Mesodermal cell (in vitro differentiated cells): ENCODE measurements around the gene PRDM16.

Source experiments
- H3K27ac ChIP-seq: 2 replicates; pipeline ENCODE4 v1.7.0; 2013; ENCODE audit warnings: mild to moderate bottlenecking, low read depth, low read length, moderate library complexity; ENCODE audit not compliant: severe bottlenecking
- H3K36me3 ChIP-seq: 2 replicates; pipeline ENCODE4 v1.7.1; 2013; ENCODE audit warnings: mild to moderate bottlenecking, low read length, moderate library complexity; ENCODE audit not compliant: control insufficient read depth, insufficient read depth
- H3K4me1 ChIP-seq: one replicate; pipeline ENCODE4 v1.7.1; 2013; ENCODE audit warnings: mild to moderate bottlenecking, low read length; ENCODE audit not compliant: insufficient read depth, control insufficient read depth, poor library complexity, severe bottlenecking
- H3K4me3 ChIP-seq: 2 replicates; pipeline ENCODE4 v1.7.0; 2013; ENCODE audit warnings: low read length, control low read depth, mild to moderate bottlenecking; ENCODE audit not compliant: insufficient read depth, poor library complexity, severe bottlenecking; ENCODE audit errors: extremely low read depth
- H3K9me3 ChIP-seq: 2 replicates; pipeline ENCODE4 v1.7.1; 2013; ENCODE audit warnings: mild to moderate bottlenecking, low read length, moderate library complexity; ENCODE audit not compliant: control insufficient read depth
- WGBS, 2 experiments: methylation state at CpG; one replicate each; pipeline ENCODE4 v1.1.5; 2013; ENCODE audit warnings: missing lambda C conversion rate in 2 of 2; ENCODE audit not compliant: insufficient coverage in 2 of 2; 5-methylcytosine and 5-hydroxymethylcytosine counted together

Gene PRDM16

DNA sequence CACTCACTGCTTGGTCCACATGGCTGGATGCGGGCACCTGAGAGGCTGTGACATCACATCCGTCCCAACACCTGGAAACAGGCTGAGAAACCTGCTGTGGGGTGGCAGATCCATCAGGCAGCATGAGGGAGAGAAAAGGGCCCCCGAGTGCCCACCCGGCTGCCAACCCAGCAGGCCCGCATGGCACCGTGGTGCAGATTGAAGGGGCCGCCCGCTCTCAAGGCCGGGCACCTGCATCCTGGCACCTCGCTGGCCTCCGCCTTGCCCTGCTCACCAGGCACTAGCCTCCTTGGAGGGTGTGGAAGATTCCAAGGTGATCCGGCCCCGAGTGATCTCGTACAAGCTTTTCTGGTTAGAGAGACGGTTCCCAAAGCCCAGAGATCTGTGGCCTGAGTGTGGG lies 110.5 kb downstream of the PRDM16 start:
- H3K4me3 ChIP-seq: no peak overlapping the region

DNA sequence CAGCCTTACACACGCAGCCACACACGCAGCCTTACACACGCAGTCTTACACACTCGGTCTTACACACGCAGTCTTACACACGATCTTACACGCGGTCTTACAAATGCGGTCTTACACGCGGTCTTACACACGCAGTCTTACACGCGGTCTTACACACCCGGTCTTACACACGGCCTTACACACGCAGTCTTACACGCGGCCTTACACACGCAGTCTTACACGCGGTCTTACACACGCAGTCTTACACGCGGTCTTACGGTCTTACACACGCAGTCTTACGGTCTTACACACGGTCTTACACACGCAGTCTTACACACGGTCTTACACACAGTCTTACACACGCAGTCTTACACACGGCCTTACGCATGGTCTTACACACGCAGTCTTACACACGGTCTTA lies 111.9 kb downstream of the PRDM16 start:
- H3K36me3 ChIP-seq: no peaks in the 10 kb centered on the region
- H3K9me3 ChIP-seq: peaks cover 11% of the 10 kb centered on the region
- 89 to 92% methylated on average over 36 of the region's 36 CpGs for WGBS, 2 experiments
- no peak overlapping the region for H3K4me3 ChIP-seq
- H3K27ac ChIP-seq: no peak overlapping the region
- H3K4me1 ChIP-seq: peaks cover 2% of the 10 kb centered on the region

More for the DNA sequence above, 110.5 kb downstream of the PRDM16 start:
- Histone ChIP-seq H3K4me1 (peaks cover 2% of the 10 kb centered on the region), H3K9me3 (peaks cover 11% of the 10 kb centered on the region), H3K36me3 (no peaks in the 10 kb centered on the region), H3K27ac (no peak overlapping the region)
- 90 to 92% methylated on average over 12 of the region's 15 CpGs for WGBS, 2 experiments

DNA sequence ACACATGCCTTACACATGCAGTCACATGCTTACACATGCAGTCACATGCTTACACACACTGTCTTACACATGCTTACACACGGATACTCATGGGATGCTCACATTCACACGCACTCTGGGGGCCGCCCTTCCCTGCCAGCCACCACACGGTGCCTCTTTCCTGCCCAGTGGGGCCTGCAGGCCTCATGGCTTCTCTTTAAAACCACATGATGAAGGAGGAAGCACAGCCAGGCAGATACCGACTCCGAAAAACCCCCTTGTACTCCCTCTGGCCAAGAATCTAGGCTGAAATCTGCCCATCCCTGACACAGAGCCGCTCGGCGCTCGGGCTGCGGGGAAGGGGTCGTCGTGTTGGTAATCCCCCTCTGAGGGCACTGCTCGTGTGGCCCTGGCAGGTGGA lies 113.0 kb downstream of the PRDM16 start:
- WGBS, 2 experiments: 89 to 95% methylated on average over 12 to 14 of the region's 14 CpGs

DNA sequence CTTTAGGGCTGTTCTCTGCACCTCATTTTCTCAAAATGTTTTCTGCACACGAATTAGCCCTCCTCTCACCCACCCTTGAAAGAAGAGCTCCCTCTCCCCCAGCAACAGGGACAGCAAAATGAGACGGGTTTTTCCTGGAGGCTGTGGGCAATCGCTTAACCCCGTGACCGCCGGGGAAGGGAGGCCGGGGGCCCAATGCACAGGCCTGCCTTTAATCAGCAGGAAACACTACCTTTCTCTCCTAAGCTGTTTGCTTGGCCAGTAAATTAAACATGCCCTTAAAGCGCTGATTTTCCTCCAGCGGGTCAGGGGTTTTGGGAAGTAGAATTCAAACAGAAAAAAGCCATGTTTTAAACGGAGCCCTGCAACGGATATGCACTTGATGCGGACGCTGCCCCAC lies 114.4 kb downstream of the PRDM16 start:
- peaks cover 11% of the 10 kb centered on the region for H3K9me3 ChIP-seq
- 80 to 82% methylated on average over 10 to 13 of the region's 13 CpGs for WGBS, 2 experiments
- H3K27ac ChIP-seq: no peak overlapping the region
- no peaks in the 10 kb centered on the region for H3K36me3 ChIP-seq
- H3K4me3 ChIP-seq: no peak overlapping the region
- H3K4me1 ChIP-seq: peaks cover 7% of the 10 kb centered on the region

More for the DNA sequence above, 113.0 kb downstream of the PRDM16 start:
- H3K36me3 ChIP-seq: no peaks in the 10 kb centered on the region
- H3K9me3 ChIP-seq: peaks cover 11% of the 10 kb centered on the region
- peaks cover 7% of the 10 kb centered on the region for H3K4me1 ChIP-seq
- no peak overlapping the region for H3K27ac ChIP-seq
- no peak overlapping the region for H3K4me3 ChIP-seq

DNA sequence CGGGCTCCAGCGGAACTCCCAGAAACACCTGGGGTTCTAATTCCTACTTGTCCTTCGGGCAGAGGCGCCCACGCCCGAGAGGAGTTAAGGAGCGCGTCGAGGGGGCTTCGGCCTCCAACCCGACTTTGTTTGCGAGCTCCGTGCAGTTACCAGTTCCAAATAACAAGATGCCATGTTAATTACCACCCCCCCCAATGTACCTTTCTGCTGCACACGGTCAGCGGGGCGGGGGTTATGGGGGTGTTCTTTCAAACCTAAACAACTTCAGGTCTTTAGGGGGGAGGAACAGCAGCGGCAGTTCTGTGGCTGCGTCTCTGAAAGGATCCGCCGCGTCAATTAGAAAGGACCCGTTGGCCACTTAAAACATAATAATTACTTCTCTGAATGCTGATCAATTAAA lies 114.8 kb downstream of the PRDM16 start:
- peaks cover 7% of the 10 kb centered on the region for H3K4me1 ChIP-seq
- no peaks in the 10 kb centered on the region for H3K36me3 ChIP-seq
- no peak overlapping the region for H3K4me3 ChIP-seq
- H3K9me3 ChIP-seq: peaks cover 11% of the 10 kb centered on the region
- WGBS, 2 experiments: 93 to 95% methylated on average over 6 to 12 of the region's 22 CpGs
- H3K27ac ChIP-seq: no peak overlapping the region

DNA sequence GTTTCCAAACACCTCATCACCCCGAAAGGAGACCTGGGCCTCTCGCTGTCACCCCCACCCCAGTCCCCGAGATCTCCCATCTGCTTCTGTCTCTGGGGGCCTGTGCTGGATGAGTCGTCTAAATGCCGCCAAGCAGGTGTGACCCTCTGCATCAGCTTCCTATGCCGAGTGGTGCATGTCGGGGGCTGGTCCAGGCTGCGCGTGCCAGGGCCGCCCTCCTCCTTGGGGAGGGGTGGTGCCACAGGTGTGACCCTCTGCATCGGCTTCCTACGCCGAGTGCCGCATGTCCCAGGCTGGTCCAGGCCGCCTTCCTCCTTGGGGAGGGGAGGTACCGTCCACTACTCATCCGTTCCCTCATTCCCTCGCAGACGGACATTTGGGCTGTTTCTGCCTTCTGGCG lies 115.7 kb downstream of the PRDM16 start:
- H3K9me3 ChIP-seq: peaks cover 11% of the 10 kb centered on the region
- no peak overlapping the region for H3K27ac ChIP-seq
- 98 to 99% methylated on average over 12 to 15 of the region's 20 CpGs for WGBS, 2 experiments
- H3K36me3 ChIP-seq: no peaks in the 10 kb centered on the region
- no peak overlapping the region for H3K4me3 ChIP-seq
- peaks cover 7% of the 10 kb centered on the region for H3K4me1 ChIP-seq

DNA sequence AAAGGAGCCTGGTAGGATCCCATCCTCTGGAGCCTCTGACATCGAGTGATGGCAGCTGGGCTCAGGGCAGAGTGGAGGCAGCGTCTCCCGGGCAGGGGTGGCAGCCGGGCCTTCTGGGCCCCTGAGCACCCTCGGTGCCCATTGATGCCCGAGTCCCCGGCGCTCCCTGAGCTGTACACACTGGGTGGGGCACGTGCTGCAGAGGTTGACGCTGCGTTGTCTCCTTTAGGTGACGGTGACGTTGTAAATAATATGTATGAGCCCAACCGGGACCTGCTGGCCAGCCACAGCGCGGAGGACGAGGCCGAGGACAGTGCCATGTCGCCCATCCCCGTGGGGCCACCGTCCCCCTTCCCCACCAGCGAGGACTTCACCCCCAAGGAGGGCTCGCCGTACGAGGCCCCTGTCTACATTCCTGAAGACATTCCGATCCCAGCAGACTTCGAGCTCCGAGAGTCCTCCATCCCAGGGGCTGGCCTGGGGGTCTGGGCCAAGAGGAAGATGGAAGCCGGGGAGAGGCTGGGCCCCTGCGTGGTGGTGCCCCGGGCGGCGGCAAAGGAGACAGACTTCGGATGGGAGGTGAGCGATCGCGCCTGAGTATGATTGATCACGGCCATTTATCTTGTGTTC lies 117.0 kb downstream of the PRDM16 start:
- 92 to 95% methylated on average over 37 to 38 of the region's 38 CpGs for WGBS, 2 experiments
- peaks cover 9% of the 10 kb centered on the region for H3K9me3 ChIP-seq

DNA sequence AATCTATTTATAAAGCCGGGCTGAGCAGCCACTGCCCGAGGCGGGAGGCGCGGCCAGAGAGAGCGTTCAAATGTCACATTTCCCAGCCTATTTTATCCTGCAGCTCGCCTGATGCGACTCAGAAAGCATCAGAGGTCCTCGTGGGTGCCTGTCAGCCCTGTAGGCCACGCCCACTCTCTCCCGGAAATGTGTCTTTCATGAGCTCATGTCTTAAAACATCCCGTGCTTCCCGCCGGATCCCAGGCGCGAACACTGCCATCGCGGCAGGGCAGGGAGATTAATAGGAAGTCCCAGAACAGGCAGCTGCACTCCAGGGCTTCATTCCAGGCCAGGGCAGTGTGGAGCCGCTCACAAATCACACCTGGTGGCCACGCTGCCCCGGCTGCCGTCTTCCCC lies 117.5 kb downstream of the PRDM16 start:
- Histone ChIP-seq H3K4me3 (no peak overlapping the region), H3K9me3 (peaks cover 4% of the 10 kb centered on the region), H3K27ac (peak overlapping the region; percentile 45), H3K4me1 (peaks cover 14% of the 10 kb centered on the region), H3K36me3 (no peaks in the 10 kb centered on the region)
- 81 to 84% methylated on average over 22 of the region's 22 CpGs for WGBS, 2 experiments

More for the DNA sequence above, 117.0 kb downstream of the PRDM16 start:
- peak overlapping the region; percentile 6 for H3K27ac ChIP-seq
- peaks cover 14% of the 10 kb centered on the region for H3K4me1 ChIP-seq
- no peak overlapping the region for H3K4me3 ChIP-seq
- no peaks in the 10 kb centered on the region for H3K36me3 ChIP-seq

DNA sequence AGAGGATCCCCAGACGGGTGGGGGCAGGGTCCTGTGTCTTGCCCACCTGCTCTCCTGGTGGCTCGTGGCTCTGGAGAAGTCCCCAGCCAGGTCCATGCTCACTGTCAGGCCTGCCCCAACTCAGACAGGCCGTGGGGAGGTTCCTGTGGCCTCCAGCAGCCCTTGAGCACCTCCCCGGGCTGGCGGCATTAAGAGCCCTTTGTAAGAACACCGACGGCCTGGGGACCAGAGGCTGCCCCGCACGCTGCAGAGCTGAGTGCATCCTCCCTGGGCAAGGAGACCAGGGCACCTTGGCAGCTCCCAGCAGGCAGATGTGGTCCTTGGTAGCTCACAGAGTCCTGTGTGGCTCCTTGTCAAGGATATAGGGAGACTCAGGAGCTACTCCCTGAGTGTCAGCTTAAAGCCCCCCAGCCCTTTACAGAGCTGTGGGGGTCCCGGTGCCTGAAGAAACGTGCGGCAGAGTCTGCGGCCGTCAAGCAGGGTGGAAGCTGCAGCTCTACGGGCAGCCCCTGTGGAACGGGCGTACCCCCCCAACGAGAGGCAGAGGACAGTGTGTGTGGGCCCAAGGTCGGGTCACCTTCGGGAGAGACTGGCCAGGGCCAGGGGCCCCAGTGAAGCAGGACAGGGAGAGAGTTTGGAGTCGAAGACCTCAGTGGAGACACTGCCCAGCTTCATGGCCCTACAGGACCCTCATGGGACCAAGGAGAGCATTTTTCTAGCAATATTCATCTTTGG lies 118.6 kb downstream of the PRDM16 start:
- Histone ChIP-seq H3K27ac (no peak overlapping the region), H3K9me3 (no peaks in the 10 kb centered on the region), H3K4me3 (no peak overlapping the region), H3K36me3 (no peaks in the 10 kb centered on the region), H3K4me1 (peaks cover 14% of the 10 kb centered on the region)
- WGBS, 2 experiments: 93 to 94% methylated on average over 15 to 21 of the region's 21 CpGs

DNA sequence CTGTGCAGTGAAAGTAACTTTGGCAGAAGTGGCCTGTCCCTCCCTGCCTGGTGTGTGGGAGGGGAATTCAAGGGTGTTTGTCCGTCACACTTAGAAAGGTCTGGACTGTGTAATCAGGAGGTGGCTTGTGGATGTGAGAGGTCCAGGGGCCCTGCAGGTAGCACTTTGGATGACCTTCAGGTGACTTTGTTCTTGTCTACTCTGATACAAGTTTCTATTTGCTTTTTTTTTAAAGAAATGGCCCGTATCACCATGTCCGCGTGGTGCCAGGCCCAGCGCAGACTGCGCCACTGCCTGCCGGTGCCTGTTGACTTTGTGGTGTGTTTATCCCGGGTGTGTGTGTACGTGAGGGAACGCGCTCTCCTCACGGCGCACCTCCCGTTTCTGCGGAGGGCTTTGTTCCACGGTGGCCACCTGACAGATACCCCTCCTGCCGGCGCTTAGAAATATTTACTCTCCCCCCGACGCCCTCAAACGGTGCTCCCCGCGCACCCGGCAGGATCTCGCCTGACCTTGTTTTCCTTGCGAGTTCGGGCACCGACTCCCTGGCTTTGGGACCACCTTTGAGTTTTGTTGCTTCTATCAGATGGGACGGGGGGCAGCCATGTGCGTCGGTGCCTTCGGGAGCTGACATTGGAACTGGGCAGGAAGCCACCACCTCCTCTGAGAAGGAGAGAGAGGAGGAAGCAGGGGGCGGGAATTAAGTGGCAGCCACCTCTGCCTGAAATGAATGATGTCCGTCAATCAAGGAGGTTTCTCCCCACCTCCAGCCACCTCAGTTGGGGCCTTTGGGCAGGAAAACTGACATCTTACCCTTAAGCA lies 119.4 kb downstream of the PRDM16 start:
- Histone ChIP-seq H3K9me3 (no peaks in the 10 kb centered on the region), H3K4me3 (no peak overlapping the region), H3K27ac (no peak overlapping the region), H3K36me3 (no peaks in the 10 kb centered on the region), H3K4me1 (peaks cover 14% of the 10 kb centered on the region)
- WGBS, 2 experiments: 86 to 91% methylated on average over 31 to 33 of the region's 34 CpGs
